Right lobe of liver (tissue), 6 donors: ENCODE measurements around the gene POLE2. TPM values are rescaled to one million over a fixed set of nuclear protein-coding genes. Genes with fewer than 3 reads are reported as not detected.
A peak's percentile ranks its signal among the peaks of the same experiment; 100 is the strongest.
"Not testable (repeated sequence)": the region's sequence is repeated elsewhere in the genome, so short reads cannot be mapped to it uniquely, and the experiment has no call there.

ENCODE experiments used
- ATAC-seq, 4 donors: fragments of 200-7000 bp; cut with Tn5 transposase; one replicate each; pipeline ENCODE4 v1.9.1; 2020; ENCODE audit warnings: mild to moderate bottlenecking in 4 of 4, moderate library complexity in 4 of 4
- DNase-seq, 3 donors: peaks; one replicate each; pipeline ENCODE4 v3.0.0-alpha.2; 2020
- H3K27ac ChIP-seq, 3 donors: fragments of 200-600 bp; one replicate each; pipeline ENCODE4 v1.8.0; 2022
- H3K27me3 ChIP-seq, 2 donors: fragments of 200-600 bp; one replicate each; pipeline ENCODE4 v1.8.0; 2022
- H3K36me3 ChIP-seq, 4 donors: fragments of 200-600 bp; sonication (generic) in 1 of 4; one replicate each; pipeline versions ENCODE4 v1.5.1 to v1.8.0; 2017 to 2022; ENCODE audit warnings: control low read depth in 1 of 4
- H3K4me1 ChIP-seq, 4 donors: fragments of 200-600 bp; sonication (generic) in 1 of 4; one replicate each; pipeline versions ENCODE4 v1.5.1 to v1.8.0; 2017 to 2022; ENCODE audit warnings: control low read depth in 1 of 4
- H3K4me3 ChIP-seq, 3 donors: fragments of 200-600 bp; one replicate each; pipeline ENCODE4 v1.8.0; 2022
- H3K9me3 ChIP-seq, 4 donors: fragments of 200-600 bp; sonication (generic) in 1 of 4; one replicate each; pipeline versions ENCODE4 v1.5.1 to v1.8.0; 2017 to 2022; ENCODE audit warnings: control low read depth in 1 of 4
- POLR2A ChIP-seq: fragments of 450-650 bp; IDR thresholded peaks from one replicate; pipeline ENCODE4 v1.6.1; 2017; ENCODE audit warnings: antibody characterized with exemption, mild to moderate bottlenecking
- WGBS: methylation state at CpG from one replicate; pipeline ENCODE4 v1.1.6; 2018; ENCODE audit warnings: low coverage, low lambda C conversion rate; ENCODE audit not compliant: insufficient coverage; ENCODE audit errors: missing lambda C conversion rate; 5-methylcytosine and 5-hydroxymethylcytosine counted together
- intact Hi-C, 2 donors: fragments of 100-400 bp; cut with DNase I; formaldehyde crosslinking; loops; one replicate each; pipeline versions ENCODE4 v1.11.2 to v1.14.1; 2022
- long read RNA-seq: library from polyadenylated mRNA; unstranded; transcript quantifications from one replicate; pipeline ENCODE4 v2.0.0, GENCODE V29; 2019
- total RNA-seq, 6 experiments: library from RNA; depleted of rRNA in 2 of 6; stranded (reverse); fragments of >200 nt in 2 of 6; fragmentation: NEBNext Ultra II Directional in 3 of 6; extraction: Animal tissue kit (Norgen Biotek cat#: 25700) in 3 of 6; gene quantifications; one replicate each; pipeline versions ENCODE4 v1.1.0 to v1.2.4, GENCODE V29; 2016 to 2023
- TF ChIP-seq, protein P1 (sequence below), 4 donors: fragments of 200-600 bp in 3 of 4; fragments of 450-650 bp in 1 of 4; IDR thresholded peaks; one replicate each; pipeline versions ENCODE4 v1.5.1 to v1.8.0; 2016 to 2022; ENCODE audit warnings: antibody characterized with exemption in 4 of 4, mild to moderate bottlenecking in 2 of 4
- donor health status: DM: no; HTN: yes; CAD: no.
- donor health status: DM: no; HTN: no; CAD: no.
- donor health status: DM: no; HTN: no; CAD: no.
- donor health status: DM: no; HTN: yes; CAD: no.
- donor health status: DM: no; HTN: yes; CAD: no.

POLE2 gene
- 1 to 10 TPM in 5 of 6 experiments, under 1 TPM in 1; 0.73 to 9.0 (median 4.2) TPM for total RNA-seq
- long read RNA-seq: 0 reads

GRCh38 chr14:49687942-49688700 lies at the start of gene POLE2:
TSS of gene POLE2 (minus strand) at chr14:49688214. CDS start at chr14:49688203, 11 bp downstream.
- Histone ChIP-seq H3K4me1 (peaks cover 0 to 8% (median 0%) of the 10 kb centered on the region in 4 donors), H3K27ac (peak within 1 kb of the TSS; percentile 44 to 70 (median 55)), H3K9me3 (no peaks in the 10 kb centered on the region), H3K4me3 (peak within 1 kb of the TSS; percentile 51 to 80 (median 77)), H3K27me3 (no peaks in the 10 kb centered on the region), H3K36me3 (no peaks in the 10 kb centered on the region)
- TF ChIP-seq POLR2A: peak; percentile 28
- TF ChIP-seq, protein P1, sequence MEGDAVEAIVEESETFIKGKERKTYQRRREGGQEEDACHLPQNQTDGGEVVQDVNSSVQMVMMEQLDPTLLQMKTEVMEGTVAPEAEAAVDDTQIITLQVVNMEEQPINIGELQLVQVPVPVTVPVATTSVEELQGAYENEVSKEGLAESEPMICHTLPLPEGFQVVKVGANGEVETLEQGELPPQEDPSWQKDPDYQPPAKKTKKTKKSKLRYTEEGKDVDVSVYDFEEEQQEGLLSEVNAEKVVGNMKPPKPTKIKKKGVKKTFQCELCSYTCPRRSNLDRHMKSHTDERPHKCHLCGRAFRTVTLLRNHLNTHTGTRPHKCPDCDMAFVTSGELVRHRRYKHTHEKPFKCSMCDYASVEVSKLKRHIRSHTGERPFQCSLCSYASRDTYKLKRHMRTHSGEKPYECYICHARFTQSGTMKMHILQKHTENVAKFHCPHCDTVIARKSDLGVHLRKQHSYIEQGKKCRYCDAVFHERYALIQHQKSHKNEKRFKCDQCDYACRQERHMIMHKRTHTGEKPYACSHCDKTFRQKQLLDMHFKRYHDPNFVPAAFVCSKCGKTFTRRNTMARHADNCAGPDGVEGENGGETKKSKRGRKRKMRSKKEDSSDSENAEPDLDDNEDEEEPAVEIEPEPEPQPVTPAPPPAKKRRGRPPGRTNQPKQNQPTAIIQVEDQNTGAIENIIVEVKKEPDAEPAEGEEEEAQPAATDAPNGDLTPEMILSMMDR (IDR thresholded peaks at IDR 0.05): peak in 1 of 4 donors; percentile 16
- 11% methylated on average over 26 of the region's 67 CpGs for WGBS
- intact Hi-C loops: no loop called here
- ATAC-seq: peak; percentile 88 to 91 (median 89)
- DNase-seq: peak; percentile 80 to 83 (median 80)

- H3K4me3 ChIP-seq, H3K4me1 ChIP-seq, H3K36me3 ChIP-seq, H3K27me3 ChIP-seq, H3K9me3 ChIP-seq, ATAC-seq, intact Hi-C loops, DNase-seq, H3K27ac ChIP-seq: not testable (repeated sequence)
- WGBS: 94% methylated on average over 3 of the region's 4 CpGs
Measured at GRCh38 chr14:49735669-49736068, 47.7 kb upstream of the POLE2 start.

GRCh38 chr14:49733836-49734235 lies 45.8 kb upstream of the POLE2 start:
- Histone ChIP-seq H3K9me3 (no peaks in the 10 kb centered on the region), H3K27me3 (no peaks in the 10 kb centered on the region), H3K36me3 (no peaks in the 10 kb centered on the region), H3K4me3 (no peak overlapping the region), H3K27ac (no peak overlapping the region), H3K4me1 (no peaks in the 10 kb centered on the region)
- DNase-seq (no peak), ATAC-seq (no peak)
- intact Hi-C loops: no loop called here
- TF ChIP-seq, protein P1 (IDR thresholded peaks at IDR 0.05): no peak
- TF ChIP-seq POLR2A: no peak

- 87% methylated on average over 3 of the region's 3 CpGs for WGBS
- H3K27ac ChIP-seq: no peak overlapping the region
- intact Hi-C loops: no loop called here
- no peak for TF ChIP-seq POLR2A
- TF ChIP-seq, protein P1 (IDR thresholded peaks at IDR 0.05): no peak
- no peaks in the 10 kb centered on the region for H3K27me3 ChIP-seq
- H3K4me3 ChIP-seq: no peak overlapping the region
- H3K36me3 ChIP-seq: no peaks in the 10 kb centered on the region
- ATAC-seq (no peak), DNase-seq (no peak)
- H3K9me3 ChIP-seq: no peaks in the 10 kb centered on the region
- no peaks in the 10 kb centered on the region for H3K4me1 ChIP-seq
Measured at GRCh38 chr14:49732896-49733295, 44.9 kb upstream of the POLE2 start.

GRCh38 chr14:49727171-49727570 lies 39.2 kb upstream of the POLE2 start:
- WGBS: 93% methylated on average over 2 of the region's 5 CpGs
- no peak for DNase-seq
- Histone ChIP-seq H3K4me1 (no peaks in the 10 kb centered on the region), H3K36me3 (peaks cover 0 to 23% (median 5%) of the 10 kb centered on the region in 4 donors), H3K9me3 (no peaks in the 10 kb centered on the region), H3K27me3 (no peaks in the 10 kb centered on the region), H3K27ac (no peak overlapping the region), H3K4me3 (no peak overlapping the region)
- intact Hi-C loops: no loop called here
- no peak for ATAC-seq
- TF ChIP-seq, protein P1 (IDR thresholded peaks at IDR 0.05): no peak
- no peak for TF ChIP-seq POLR2A

DNA sequence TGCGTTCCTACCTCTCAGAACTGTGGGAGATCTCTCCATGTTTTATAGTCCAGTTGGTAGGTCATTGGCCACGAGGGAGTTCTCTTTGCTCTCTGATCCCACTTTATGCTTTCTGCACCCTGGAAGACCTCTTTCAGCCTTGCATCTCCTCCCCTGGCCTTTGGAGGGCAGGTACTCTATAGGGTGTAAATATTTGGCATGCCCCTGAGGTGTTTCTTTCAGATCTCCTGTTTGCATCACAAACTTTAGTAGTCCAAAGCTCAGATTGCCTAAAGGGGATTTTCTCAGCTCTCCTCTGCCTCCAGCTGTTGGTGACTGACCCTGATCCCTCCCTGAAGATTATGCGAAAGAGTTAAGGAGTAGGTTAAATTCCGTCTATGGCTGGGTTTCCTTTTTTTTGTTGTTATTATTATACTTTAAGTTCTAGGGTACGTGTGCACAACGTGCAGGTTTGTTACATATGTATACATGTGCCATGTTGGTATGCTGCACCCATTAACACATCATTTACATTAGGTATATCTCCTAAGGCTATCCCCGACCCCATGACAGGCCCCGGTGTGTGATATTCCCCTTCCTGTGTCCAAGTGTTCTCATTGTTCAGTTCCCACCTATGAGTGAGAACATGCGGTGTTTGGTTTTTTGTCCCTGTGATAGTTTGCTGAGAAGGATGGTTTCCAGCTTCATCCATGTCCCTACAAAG lies 33.9 kb upstream of the POLE2 start:
- intact Hi-C loops, DNase-seq: not testable (repeated sequence)

More for the DNA sequence above, 33.9 kb upstream of the POLE2 start:
- H3K9me3 ChIP-seq, H3K4me1 ChIP-seq, H3K27ac ChIP-seq, H3K27me3 ChIP-seq, H3K4me3 ChIP-seq: not testable (repeated sequence)
- WGBS: 75% methylated on average over 9 of the region's 9 CpGs
- peak; percentile 50 to 85 (median 69) for ATAC-seq
- peaks cover 0 to 15% (median 5%) of the 10 kb centered on the region in 4 donors for H3K36me3 ChIP-seq
